Esophagus muscularis mucosa (tissue), 4 donors: Measurements from ENCODE around the gene PPA1.
A peak's percentile ranks its signal among the peaks of the same experiment; 100 is the strongest.

Experiments
- CTCF ChIP-seq, 3 experiments: fragments of 200-600 bp in 2 of 3; fragments of 450-650 bp in 1 of 3; sonication (generic) in 2 of 3; IDR thresholded peaks; one replicate each; pipeline ENCODE4 v1.5.1; 2017 to 2019; ENCODE audit warnings: antibody characterized with exemption in 3 of 3, mild to moderate bottlenecking in 2 of 3, moderate library complexity in 1 of 3
- EP300 ChIP-seq: sonication (generic); formaldehyde crosslinking; IDR thresholded peaks from one replicate; pipeline ENCODE4 v1.6.1; 2017; ENCODE audit warnings: antibody characterized with exemption
- POLR2A ChIP-seq: fragments of 450-650 bp; IDR thresholded peaks from one replicate; pipeline ENCODE4 v1.6.1; 2017; ENCODE audit warnings: antibody characterized with exemption, moderate library complexity, mild to moderate bottlenecking, low read depth
- POLR2AphosphoS5 ChIP-seq, 2 donors: sonication (generic); formaldehyde crosslinking; IDR thresholded peaks; one replicate each; pipeline ENCODE4 v1.6.1; 2017; ENCODE audit warnings: antibody characterized with exemption in 2 of 2

GRCh38 chr10:70227548-70228320 lies 5.5 kb downstream of the PPA1 start:
- TF ChIP-seq CTCF (IDR thresholded peaks at IDR 0.05): no peak
- TF ChIP-seq POLR2A: no peak
- no peak for TF ChIP-seq EP300
- peak in 1 of 2 donors; percentile 39 for TF ChIP-seq POLR2AphosphoS5 (IDR thresholded peaks at IDR 0.05)
